ENCODE measurements around the gene MTMR3. TPM values are rescaled to one million over a fixed set of nuclear protein-coding genes. Genes with fewer than 3 reads are reported as not detected.

The MTMR3 gene
- total RNA-seq, 1 donor from 2014 or later = 51.7 TPM

DNA sequence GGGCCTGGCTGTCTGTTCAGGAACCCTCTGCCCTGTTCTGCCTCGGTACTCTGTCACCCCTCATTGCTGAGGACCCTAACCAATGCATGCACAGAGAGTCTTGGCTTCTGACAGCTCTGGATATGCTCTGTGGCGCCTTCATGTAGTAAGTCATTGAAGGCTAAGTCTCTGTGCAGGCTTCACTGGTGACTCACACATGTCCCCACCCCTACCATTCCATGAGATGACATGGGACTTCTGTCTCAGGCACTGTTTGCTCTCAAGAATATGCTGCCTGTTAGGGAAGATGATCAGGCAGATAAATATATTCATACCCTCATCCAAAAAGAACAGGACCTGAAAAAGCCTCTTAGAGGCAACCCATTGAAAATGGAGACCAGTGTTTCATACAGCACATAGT is 153.7 kb downstream of the MTMR3 start:
- Mint-ChIP-seq H3K27ac (ENCODE audit: unreplicated experiment) (no peak overlapping the region), H3K4me1 (ENCODE audit: low read depth, unreplicated experiment) (no peaks in the 10 kb centered on the region), H3K4me3 (ENCODE audit: unreplicated experiment) (no peak overlapping the region), H3K27me3 (ENCODE audit: unreplicated experiment) (peaks cover 4% of the 10 kb centered on the region), H3K36me3 (ENCODE audit: unreplicated experiment) (no peaks in the 10 kb centered on the region), H3K9me3 (ENCODE audit: unreplicated experiment) (peaks cover 9% of the 10 kb centered on the region)
- no peak for DNase-seq
- TF ChIP-seq CTCF (IDR thresholded peaks at IDR 0.05; ENCODE audit: partially characterized antibody, unreplicated experiment) = no peak

DNA sequence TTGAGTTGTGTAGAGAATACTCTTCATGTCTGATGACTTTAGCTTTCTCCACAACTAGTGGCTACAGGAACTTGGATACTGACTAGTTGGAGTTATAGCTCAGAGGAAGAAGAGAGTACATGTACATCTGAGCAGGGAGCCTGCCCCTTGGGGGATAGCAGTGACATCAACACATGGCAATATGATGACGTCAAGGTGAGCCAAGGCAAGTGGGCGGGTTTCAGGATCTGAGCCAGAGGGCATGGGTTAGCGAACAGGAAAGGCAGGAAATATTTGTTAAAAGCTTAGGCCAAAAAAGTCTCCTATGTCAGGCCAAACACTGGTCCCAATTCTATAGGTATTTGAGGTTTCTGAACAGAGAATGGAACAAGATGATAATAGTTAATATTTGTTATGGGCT is 155.2 kb downstream of the MTMR3 start:
- Mint-ChIP-seq H3K9me3 (ENCODE audit: unreplicated experiment) (peaks cover 9% of the 10 kb centered on the region), H3K27ac (ENCODE audit: unreplicated experiment) (no peak overlapping the region), H3K36me3 (ENCODE audit: unreplicated experiment) (no peaks in the 10 kb centered on the region), H3K27me3 (ENCODE audit: unreplicated experiment) (peaks cover 5% of the 10 kb centered on the region), H3K4me3 (ENCODE audit: unreplicated experiment) (no peak overlapping the region), H3K4me1 (ENCODE audit: low read depth, unreplicated experiment) (no peaks in the 10 kb centered on the region)
- no peak for TF ChIP-seq CTCF (IDR thresholded peaks at IDR 0.05; ENCODE audit: partially characterized antibody, unreplicated experiment)
- no peak for DNase-seq

GRCh38 chr22:30040499-30041260 is 157.7 kb downstream of the MTMR3 start:
- no peaks in the 10 kb centered on the region for H3K36me3 Mint-ChIP-seq (ENCODE audit: unreplicated experiment)
- peaks cover 4% of the 10 kb centered on the region for H3K9me3 Mint-ChIP-seq (ENCODE audit: unreplicated experiment)
- no peak for TF ChIP-seq CTCF (IDR thresholded peaks at IDR 0.05; ENCODE audit: partially characterized antibody, unreplicated experiment)
- no peak overlapping the region for H3K27ac Mint-ChIP-seq (ENCODE audit: unreplicated experiment)
- DNase-seq = no peak
- H3K4me3 Mint-ChIP-seq (ENCODE audit: unreplicated experiment) = no peak overlapping the region
- H3K27me3 Mint-ChIP-seq (ENCODE audit: unreplicated experiment) = peaks cover 5% of the 10 kb centered on the region
- no peaks in the 10 kb centered on the region for H3K4me1 Mint-ChIP-seq (ENCODE audit: low read depth, unreplicated experiment)

- Mint-ChIP-seq H3K27me3 (ENCODE audit: unreplicated experiment) (peaks cover 5% of the 10 kb centered on the region), H3K36me3 (ENCODE audit: unreplicated experiment) (no peaks in the 10 kb centered on the region), H3K4me3 (ENCODE audit: unreplicated experiment) (no peak overlapping the region), H3K4me1 (ENCODE audit: low read depth, unreplicated experiment) (no peaks in the 10 kb centered on the region), H3K9me3 (ENCODE audit: unreplicated experiment) (peaks cover 2% of the 10 kb centered on the region), H3K27ac (ENCODE audit: unreplicated experiment) (no peak overlapping the region)
- no peak for TF ChIP-seq CTCF (IDR thresholded peaks at IDR 0.05; ENCODE audit: partially characterized antibody, unreplicated experiment)
- DNase-seq = no peak
Measured at GRCh38 chr22:30041475-30041874, 158.5 kb downstream of the MTMR3 start.

- H3K4me3 Mint-ChIP-seq (ENCODE audit: unreplicated experiment) = no peak overlapping the region
- no peaks in the 10 kb centered on the region for H3K4me1 Mint-ChIP-seq (ENCODE audit: low read depth, unreplicated experiment)
- TF ChIP-seq CTCF (IDR thresholded peaks at IDR 0.05; ENCODE audit: partially characterized antibody, unreplicated experiment) = no peak
- H3K27me3 Mint-ChIP-seq (ENCODE audit: unreplicated experiment) = peaks cover 5% of the 10 kb centered on the region
- H3K9me3 Mint-ChIP-seq (ENCODE audit: unreplicated experiment) = peaks cover 2% of the 10 kb centered on the region
- no peak overlapping the region for H3K27ac Mint-ChIP-seq (ENCODE audit: unreplicated experiment)
- no peak for DNase-seq
- H3K36me3 Mint-ChIP-seq (ENCODE audit: unreplicated experiment) = no peaks in the 10 kb centered on the region
Measured at GRCh38 chr22:30041881-30042280, 158.9 kb downstream of the MTMR3 start.
